ENCODE data around the gene NF1. TPM values are rescaled to one million over a fixed set of nuclear protein-coding genes. Genes with fewer than 3 reads are reported as not detected.
A peak's percentile ranks its signal among the peaks of the same experiment; 100 is the strongest.
"Not testable (repeated sequence)": the region's sequence is repeated elsewhere in the genome, so short reads cannot be mapped to it uniquely, and the experiment has no call there.

Gene NF1
- total RNA-seq, 2 experiments from 2014 or later: 22.1 to 28.6 TPM

- DNase-seq (no peak), ATAC-seq (no peak)
- Mint-ChIP-seq H3K27ac (no peak overlapping the region), H3K36me3 (no peaks in the 10 kb centered on the region), H3K4me1 (peaks cover 19% of the 10 kb centered on the region), H3K4me3 (no peak overlapping the region), H3K27me3 (peaks cover 5% of the 10 kb centered on the region), H3K9me3 (ENCODE audit: low read depth) (no peaks in the 10 kb centered on the region)
- CTCF ChIA-PET: interaction anchor here (1.1 kb wide), 1 partner anchor 226 kb away, joined by 3 read pairs; no protein-coding TSS in a partner anchor
Measured at GRCh38 chr17:31064707-31065106, 30.1 kb upstream of the NF1 start.

DNA sequence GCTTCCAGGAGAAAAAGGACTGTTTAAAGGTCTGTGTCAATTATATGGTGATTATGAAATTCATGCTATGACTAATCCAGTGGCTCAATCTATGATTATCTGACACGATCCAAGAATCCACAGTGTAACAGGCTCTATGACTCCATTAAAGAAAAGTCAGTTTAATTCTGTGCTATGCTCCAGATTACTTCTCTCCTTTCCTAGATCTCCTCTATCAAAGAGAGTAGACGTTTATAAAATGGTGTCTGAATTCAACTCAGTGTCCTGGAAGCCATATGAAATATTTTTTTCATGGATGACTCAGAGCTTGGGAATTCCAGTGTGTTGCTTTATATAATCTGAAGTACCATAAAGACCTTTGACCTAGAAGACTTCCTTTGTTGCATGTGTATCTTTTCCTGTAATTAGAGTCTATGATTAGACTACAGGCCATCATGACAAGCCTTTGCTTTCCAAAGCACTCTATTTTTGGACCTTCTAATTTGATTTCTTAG is 27.0 kb upstream of the NF1 start:
- ATAC-seq: peak; percentile 30

DNA sequence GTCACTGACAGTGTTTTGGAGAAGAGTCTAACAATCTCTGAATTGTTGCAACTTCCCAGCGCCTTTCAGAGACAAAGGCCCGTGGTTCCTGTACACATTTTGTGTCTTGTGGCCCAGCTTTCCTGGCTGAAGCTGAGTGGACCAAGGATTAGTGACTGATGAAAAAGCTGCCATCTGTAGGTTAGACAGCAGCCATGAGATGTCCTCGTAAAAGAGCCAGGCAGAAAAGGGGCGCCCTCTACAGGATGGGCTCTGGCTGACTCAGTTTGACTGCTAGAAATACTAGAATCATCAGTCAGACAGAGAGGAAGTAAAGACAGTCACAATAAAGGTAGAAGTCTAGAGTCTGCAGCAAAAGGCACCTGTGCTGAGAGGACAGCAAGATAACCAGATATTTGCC is 26.5 kb upstream of the NF1 start:
- Mint-ChIP-seq H3K36me3 (no peaks in the 10 kb centered on the region), H3K4me1 (peaks cover 9% of the 10 kb centered on the region), H3K4me3 (no peak overlapping the region), H3K27ac (no peak overlapping the region), H3K9me3 (ENCODE audit: low read depth) (no peaks in the 10 kb centered on the region), H3K27me3 (peaks cover 5% of the 10 kb centered on the region)
- ATAC-seq (peak; percentile 72), DNase-seq (peak; percentile 79)
- CTCF ChIA-PET: interaction anchor here (0.7 to 1.8 kb wide), 5 partner anchors 8 to 182 kb away, joined by 3 to 5 read pairs (median 3); no protein-coding TSS in a partner anchor

More for the DNA sequence above, 27.0 kb upstream of the NF1 start:
- Mint-ChIP-seq H3K4me3 (no peak overlapping the region), H3K4me1 (peaks cover 9% of the 10 kb centered on the region), H3K9me3 (ENCODE audit: low read depth) (no peaks in the 10 kb centered on the region), H3K36me3 (no peaks in the 10 kb centered on the region), H3K27me3 (peaks cover 5% of the 10 kb centered on the region), H3K27ac (no peak overlapping the region)
- CTCF ChIA-PET: interaction anchor here (0.7 to 1.8 kb wide), 5 partner anchors 9 to 181 kb away, joined by 3 to 5 read pairs (median 3); no protein-coding TSS in a partner anchor
- no peak for DNase-seq

GRCh38 chr17:31072186-31072585 is 22.6 kb upstream of the NF1 start:
- Mint-ChIP-seq H3K9me3 (ENCODE audit: low read depth) (no peaks in the 10 kb centered on the region), H3K4me1 (peaks cover 9% of the 10 kb centered on the region), H3K4me3 (no peak overlapping the region), H3K36me3 (no peaks in the 10 kb centered on the region), H3K27ac (no peak overlapping the region), H3K27me3 (no peaks in the 10 kb centered on the region)
- ATAC-seq (no peak), DNase-seq (no peak)
- CTCF ChIA-PET: no interaction called here

GRCh38 chr17:31073411-31073810 is 21.4 kb upstream of the NF1 start:
- CTCF ChIA-PET: no interaction called here
- H3K4me1 Mint-ChIP-seq: peaks cover 4% of the 10 kb centered on the region
- no peak for DNase-seq
- no peaks in the 10 kb centered on the region for H3K27me3 Mint-ChIP-seq
- no peak for ATAC-seq
- H3K4me3 Mint-ChIP-seq: no peak overlapping the region
- no peaks in the 10 kb centered on the region for H3K36me3 Mint-ChIP-seq
- H3K9me3 Mint-ChIP-seq (ENCODE audit: low read depth): no peaks in the 10 kb centered on the region
- no peak overlapping the region for H3K27ac Mint-ChIP-seq

DNA sequence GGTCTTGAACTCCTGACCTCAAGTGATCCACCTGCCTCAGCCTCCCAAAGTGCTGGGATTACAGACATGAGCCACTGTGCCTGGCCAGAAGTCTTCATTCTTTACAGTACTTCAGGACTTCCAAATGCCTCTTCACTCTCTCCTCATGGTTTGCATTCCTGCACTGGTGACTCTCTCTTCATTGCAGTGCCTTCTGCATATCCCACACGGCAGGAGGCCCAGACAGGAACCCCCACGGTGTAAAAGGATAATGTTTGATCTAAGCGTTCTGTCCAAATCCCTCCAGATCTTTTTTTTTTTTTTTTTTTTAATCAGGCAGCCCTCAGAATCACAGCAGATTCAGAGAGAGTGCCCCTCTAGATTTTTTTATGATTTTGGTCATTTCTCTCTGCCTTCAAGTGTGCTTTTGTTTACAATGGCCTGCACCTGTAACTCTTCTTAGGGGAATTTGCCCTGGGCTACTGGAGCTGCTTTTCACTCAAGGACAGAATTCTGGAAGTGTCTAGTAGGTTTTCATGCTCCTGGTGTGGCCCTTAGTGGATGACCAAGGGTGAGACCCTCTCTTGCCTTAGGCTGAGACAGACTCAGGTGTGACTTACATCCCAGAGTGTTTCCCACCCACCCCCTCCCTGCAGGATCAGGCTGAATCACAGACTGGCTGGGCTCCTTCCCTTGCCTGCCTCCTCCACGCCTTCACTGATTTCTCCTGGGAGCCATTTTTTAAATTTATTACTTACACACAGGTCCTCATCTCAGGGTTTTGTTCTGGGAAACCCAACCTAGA is 19.8 kb upstream of the NF1 start:
- Mint-ChIP-seq H3K36me3 (no peaks in the 10 kb centered on the region), H3K4me3 (no peak overlapping the region), H3K9me3 (ENCODE audit: low read depth) (no peaks in the 10 kb centered on the region), H3K27me3 (no peaks in the 10 kb centered on the region), H3K27ac (no peak overlapping the region), H3K4me1 (no peaks in the 10 kb centered on the region)
- no peak for ATAC-seq
- CTCF ChIA-PET: interaction anchor here (0.7 kb wide), 2 partner anchors 171 to 377 kb away, joined by 3 read pairs; no protein-coding TSS in a partner anchor
- DNase-seq: no peak

DNA sequence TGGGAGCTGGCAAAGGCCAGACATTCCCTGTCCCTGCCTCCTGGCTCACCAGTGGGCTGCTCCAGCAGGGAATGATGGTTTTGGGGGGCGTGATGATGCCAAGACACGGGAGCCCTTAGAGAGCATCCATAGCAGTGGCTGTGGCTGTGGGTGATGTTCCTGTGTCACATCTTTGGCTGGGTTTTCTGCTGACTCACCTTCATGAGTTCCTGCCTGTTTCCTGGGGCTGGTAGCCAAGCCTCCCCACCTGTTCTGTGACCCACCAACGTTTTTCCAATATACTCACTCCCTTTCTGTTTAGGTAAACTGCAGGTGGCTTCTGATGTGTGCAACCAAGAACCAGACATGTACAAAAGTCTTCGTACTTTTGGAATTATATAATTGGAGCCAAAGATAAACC is 16.5 kb upstream of the NF1 start:
- ATAC-seq (no peak), DNase-seq (no peak)
- no peaks in the 10 kb centered on the region for H3K36me3 Mint-ChIP-seq
- no peaks in the 10 kb centered on the region for H3K4me1 Mint-ChIP-seq
- H3K9me3 Mint-ChIP-seq (ENCODE audit: low read depth): no peaks in the 10 kb centered on the region
- H3K4me3 Mint-ChIP-seq: no peak overlapping the region
- H3K27me3 Mint-ChIP-seq: no peaks in the 10 kb centered on the region
- H3K27ac Mint-ChIP-seq: no peak overlapping the region
- CTCF ChIA-PET: no interaction called here

DNA sequence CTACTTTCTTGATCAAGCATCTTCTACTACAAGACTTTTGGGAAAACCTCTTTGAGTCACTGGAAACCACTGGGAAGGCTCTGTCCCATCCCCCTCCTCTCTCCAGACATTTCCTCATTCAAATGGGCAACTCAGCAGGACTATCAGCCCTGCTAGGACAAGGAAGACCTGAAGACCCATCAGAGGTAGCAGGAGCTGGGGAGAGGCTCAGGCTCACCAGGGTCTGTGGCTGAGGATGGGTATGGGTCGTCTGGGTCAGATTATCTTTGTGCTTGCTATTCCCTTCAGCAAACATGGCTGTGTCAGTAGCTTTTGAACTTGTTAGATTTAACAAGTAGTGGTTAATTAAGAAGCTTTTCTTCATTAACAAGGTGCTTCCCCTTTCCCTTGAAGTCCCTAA is 15.0 kb upstream of the NF1 start:
- H3K4me3 Mint-ChIP-seq: no peak overlapping the region
- ATAC-seq: no peak
- H3K4me1 Mint-ChIP-seq: no peaks in the 10 kb centered on the region
- no peak overlapping the region for H3K27ac Mint-ChIP-seq
- no peaks in the 10 kb centered on the region for H3K27me3 Mint-ChIP-seq
- DNase-seq: no peak
- H3K36me3 Mint-ChIP-seq: no peaks in the 10 kb centered on the region
- CTCF ChIA-PET: interaction anchor here (1.2 kb wide), 1 partner anchor 12 kb away, joined by 3 read pairs; no protein-coding TSS in a partner anchor
- no peaks in the 10 kb centered on the region for H3K9me3 Mint-ChIP-seq (ENCODE audit: low read depth)

DNA sequence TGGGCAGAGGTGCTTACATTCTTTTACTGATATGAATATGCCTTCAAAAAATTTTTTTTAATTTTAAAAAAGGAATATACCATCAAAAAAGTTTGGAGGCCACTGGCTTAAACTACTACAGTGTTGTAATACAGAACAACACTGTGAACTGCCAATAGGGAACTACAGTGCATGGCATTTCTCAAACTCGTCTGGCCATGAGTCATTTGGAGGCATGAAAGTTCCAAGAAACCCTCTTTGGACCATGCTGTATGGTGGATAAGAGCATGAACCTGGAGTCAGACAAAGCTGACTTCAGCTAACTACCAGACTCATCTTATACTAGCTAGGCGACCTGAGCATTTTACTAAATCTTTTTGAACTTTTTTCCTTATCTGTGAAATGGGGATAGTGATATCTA is 9.2 kb upstream of the NF1 start:
- Mint-ChIP-seq H3K27ac (no peak overlapping the region), H3K27me3 (no peaks in the 10 kb centered on the region), H3K4me3 (no peak overlapping the region), H3K9me3 (ENCODE audit: low read depth) (no peaks in the 10 kb centered on the region), H3K4me1 (no peaks in the 10 kb centered on the region), H3K36me3 (no peaks in the 10 kb centered on the region)
- DNase-seq: no peak
- no peak for ATAC-seq
- CTCF ChIA-PET: no interaction called here

DNA sequence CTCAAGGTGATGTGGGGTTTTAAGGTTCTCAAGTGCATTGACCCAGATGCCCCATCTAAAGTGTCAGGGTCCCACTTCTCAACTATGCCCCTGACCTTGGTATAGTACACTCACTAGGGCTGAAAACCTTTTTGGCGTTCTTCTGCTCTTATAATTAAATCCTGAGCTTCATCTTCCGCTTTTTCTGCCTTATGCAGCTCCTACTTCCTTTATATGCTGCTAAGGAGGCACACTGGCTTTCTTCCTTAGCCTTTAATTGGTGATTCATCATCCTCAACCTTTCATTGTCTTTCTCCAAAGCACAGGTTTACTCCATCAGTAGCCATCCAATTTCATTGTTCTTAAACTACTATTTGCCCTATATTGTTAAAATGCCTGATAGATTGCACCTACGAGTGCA is 5.3 kb upstream of the NF1 start:
- H3K9me3 Mint-ChIP-seq (ENCODE audit: low read depth): no peaks in the 10 kb centered on the region
- no peaks in the 10 kb centered on the region for H3K27me3 Mint-ChIP-seq
- H3K36me3 Mint-ChIP-seq: no peaks in the 10 kb centered on the region
- H3K27ac Mint-ChIP-seq: no peak overlapping the region
- no peak overlapping the region for H3K4me3 Mint-ChIP-seq
- no peak for ATAC-seq
- CTCF ChIA-PET: interaction anchor here (1.1 to 1.2 kb wide), 2 partner anchors 9 to 16 kb away, joined by 3 read pairs; no protein-coding TSS in a partner anchor
- H3K4me1 Mint-ChIP-seq: peaks cover 4% of the 10 kb centered on the region
- DNase-seq: no peak

DNA sequence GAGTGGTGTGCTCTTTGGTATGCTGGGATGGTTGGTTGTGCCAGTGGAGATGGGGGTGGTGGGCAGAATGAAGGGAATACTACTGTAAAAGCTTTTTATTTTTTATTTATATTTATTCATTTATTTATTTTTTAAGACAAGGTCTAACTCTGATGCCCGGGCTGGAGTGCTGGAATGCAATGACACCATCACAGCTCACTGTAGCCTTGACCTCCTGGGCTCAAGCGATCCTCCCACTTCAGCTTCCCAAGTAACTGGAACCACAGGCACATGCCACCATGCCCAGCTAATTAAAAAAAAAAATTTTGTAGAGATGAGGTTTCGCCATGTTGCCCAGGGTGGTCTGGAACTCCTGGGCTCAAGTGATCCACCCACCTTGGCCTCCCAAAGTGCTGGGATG is 4.1 kb upstream of the NF1 start:
- DNase-seq; H3K4me3 Mint-ChIP-seq; H3K27ac Mint-ChIP-seq; H3K9me3 Mint-ChIP-seq (ENCODE audit: low read depth); H3K36me3 Mint-ChIP-seq; ATAC-seq; H3K27me3 Mint-ChIP-seq; CTCF ChIA-PET; H3K4me1 Mint-ChIP-seq: not testable (repeated sequence)

GRCh38 chr17:31092475-31093064 is 2.2 kb upstream of the NF1 start:
- Mint-ChIP-seq H3K4me1 (peaks cover 15% of the 10 kb centered on the region), H3K4me3 (no peak overlapping the region), H3K27me3 (no peaks in the 10 kb centered on the region), H3K27ac (no peak overlapping the region), H3K9me3 (ENCODE audit: low read depth) (no peaks in the 10 kb centered on the region), H3K36me3 (no peaks in the 10 kb centered on the region)
- CTCF ChIA-PET: no interaction called here
- no peak for DNase-seq
- ATAC-seq: no peak

DNA sequence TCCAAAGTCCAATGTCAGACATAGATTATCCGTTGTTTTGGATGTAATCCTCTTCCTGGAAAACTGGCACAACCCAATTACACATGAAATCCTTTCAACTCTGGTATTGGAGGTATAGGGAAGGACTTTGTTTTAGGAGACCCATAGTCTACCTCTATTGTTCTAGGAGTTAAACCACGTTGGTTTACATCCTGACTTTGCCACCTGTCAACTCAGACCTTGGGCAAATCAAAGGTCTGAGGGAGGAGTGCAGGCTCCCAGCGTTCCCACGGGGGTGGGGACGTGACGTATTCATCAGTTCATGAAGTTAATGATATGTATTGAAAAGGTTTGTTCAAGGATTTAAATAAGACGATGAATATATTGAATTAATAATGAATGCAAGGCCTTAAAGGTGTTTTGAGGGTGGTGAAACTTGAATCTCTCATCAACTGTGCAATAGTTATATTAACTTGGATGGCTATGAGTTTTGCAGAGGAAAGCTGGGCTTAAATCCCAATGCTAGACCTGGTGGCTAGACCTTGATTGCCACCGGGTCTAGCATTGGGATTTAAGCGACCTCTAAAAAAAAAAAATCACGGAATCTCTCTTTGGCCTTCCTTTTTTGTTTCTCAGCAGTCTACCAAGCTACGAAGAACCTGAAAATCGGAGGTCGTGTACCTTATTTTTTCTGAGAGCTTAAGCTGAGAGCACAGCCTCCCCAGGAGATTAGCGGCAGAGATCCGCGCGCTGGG is 744 bp upstream of the NF1 start:
- peaks cover 15% of the 10 kb centered on the region for H3K4me1 Mint-ChIP-seq
- CTCF ChIA-PET: interaction anchor here (0.6 to 1.4 kb wide), 4 partner anchors 18 to 296 kb away, joined by 3 to 4 read pairs (median 3); no protein-coding TSS in a partner anchor
- no peaks in the 10 kb centered on the region for H3K36me3 Mint-ChIP-seq
- ATAC-seq (no peak), DNase-seq (no peak)
- H3K27me3 Mint-ChIP-seq: no peaks in the 10 kb centered on the region
- H3K9me3 Mint-ChIP-seq (ENCODE audit: low read depth): no peaks in the 10 kb centered on the region
- H3K4me3 Mint-ChIP-seq: peak overlapping the region; percentile 85
- peak overlapping the region; percentile 80 for H3K27ac Mint-ChIP-seq
